Hepatocyte (in vitro differentiated cells): ENCODE data around the gene NUF2.

Experiments used
- CTCF ChIP-seq: fragments of 200-600 bp; sonication (generic); IDR thresholded peaks from 2 replicates; pipeline ENCODE4 v1.5.1; 2016; ENCODE audit warnings: antibody characterized with exemption, mild to moderate bottlenecking; ENCODE audit not compliant: poor library complexity
- EZH2phosphoT487 ChIP-seq: fragments of 200-600 bp; sonication (generic); IDR thresholded peaks from one replicate; pipeline ENCODE4 v1.6.1; 2018; ENCODE audit warnings: antibody characterized with exemption, mild to moderate bottlenecking, low read depth, moderate library complexity; ENCODE audit not compliant: unreplicated experiment, severe bottlenecking

GRCh38 chr1:163291461-163291860, 30.3 kb upstream of the NUF2 start:
- TF ChIP-seq CTCF (no peak), EZH2phosphoT487 (no peak)
